Colon (tissue), 2 donors: ENCODE data around the gene FHL2.
"Not testable (repeated sequence)": the region's sequence is repeated elsewhere in the genome, so short reads cannot be mapped to it uniquely, and the experiment has no call there.

Source experiments
- FAIRE-seq: peaks from 2 replicates; lab custom pipeline; 2012; peaks lifted over from hg19 to GRCh38; lab: Jason Lieb, UNC
- donor health status: control.
- donor health status: control.

FHL2 gene

GRCh38 chr2:105337122-105338019 is 61.5 kb downstream of the FHL2 start, which contains the start of gene C2orf49:
Gene C2orf49, plus strand, starts transcription at chr2:105337540. Its CDS starts 48 bp downstream, at chr2:105337588.
- no peak for FAIRE-seq

- FAIRE-seq, result no peak
Observed at GRCh38 chr2:105336786-105337121, 62.1 kb downstream of the FHL2 start.

DNA sequence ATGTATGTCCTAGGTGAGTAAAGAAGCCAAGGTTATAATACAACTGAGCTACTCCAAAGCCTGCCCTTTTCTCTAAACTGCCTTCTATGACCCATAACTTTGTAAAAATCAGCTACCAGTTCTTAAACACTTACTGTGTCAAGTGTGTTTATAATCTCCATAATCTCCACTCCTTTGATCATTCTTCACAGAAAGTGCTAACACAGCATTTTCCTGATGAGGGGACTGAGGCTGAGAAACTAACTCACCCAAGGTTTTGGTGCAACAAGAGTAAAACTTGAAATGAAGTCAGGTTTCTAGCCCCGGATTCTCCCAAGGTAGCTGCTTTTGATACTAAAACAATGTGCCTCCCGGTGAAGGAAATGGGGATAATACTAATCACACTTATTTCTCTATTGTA is 63.4 kb downstream of the FHL2 start:
- FAIRE-seq, result no peak

DNA sequence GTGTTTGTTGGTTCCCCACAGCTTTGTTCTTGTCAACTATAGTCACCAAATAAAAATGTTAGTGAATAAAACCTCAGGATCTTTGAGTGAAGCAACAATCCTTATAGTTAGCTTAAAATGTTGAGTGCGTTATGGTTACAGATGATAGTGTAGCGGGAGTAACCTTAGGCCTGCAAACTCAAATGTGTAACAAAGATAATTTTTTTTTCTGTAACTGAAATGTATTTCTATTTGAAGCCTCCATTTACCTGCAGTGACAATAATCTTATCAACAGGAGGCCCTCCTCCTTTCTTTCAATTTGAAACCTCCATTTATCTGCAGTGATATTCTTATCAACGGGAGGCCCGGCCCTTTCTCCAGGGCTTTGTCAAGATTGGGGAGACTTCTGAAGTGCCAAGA is 64.6 kb downstream of the FHL2 start:
- no peak for FAIRE-seq

- no peak for FAIRE-seq
Observed at GRCh38 chr2:105330681-105331375, 68.0 kb downstream of the FHL2 start.

DNA sequence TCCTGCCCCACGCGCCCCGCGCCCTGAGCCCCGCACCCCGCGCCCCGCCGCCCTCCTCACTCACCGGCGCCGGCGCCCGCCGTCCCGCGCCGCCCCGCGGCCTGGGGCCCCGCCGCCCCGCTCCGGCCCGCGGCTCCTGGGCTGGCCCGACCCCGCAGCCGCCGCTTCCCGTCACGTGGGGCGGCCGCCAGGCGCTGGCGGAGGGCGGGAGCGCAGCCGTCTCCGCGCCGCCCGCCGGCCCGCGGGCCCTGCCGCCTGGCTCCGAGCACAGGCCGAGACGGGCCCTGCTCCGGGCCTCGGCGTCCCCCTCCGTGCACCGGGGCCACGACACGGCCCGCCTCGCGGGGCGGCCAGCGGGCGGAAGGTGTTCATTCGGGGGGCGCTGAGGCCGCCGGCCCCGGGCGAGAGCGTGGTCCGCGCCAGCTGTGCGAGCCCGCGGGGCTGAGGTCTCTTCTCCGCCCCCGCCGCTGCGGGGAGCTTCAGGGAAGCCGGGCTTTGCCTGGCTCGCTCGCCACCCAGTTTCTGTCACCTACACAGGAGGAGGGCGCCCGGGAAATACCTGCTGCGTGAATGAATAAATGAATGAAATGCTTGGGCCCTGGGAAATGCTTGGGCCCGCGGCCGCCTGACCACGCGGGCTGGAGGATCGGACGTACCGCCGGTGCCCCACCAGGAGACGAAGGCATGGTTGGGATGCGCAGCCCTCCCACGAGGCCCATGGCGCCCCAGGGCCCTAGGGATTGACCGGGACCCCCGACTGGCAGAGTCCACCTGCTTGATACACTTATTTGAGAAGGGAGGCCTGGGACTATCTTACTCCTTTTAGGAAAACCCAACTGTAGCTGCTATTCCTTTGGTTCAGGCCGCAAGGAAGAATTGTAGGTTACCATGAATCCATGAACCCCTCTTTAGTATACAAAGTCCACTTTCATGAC is 69.0 kb downstream of the FHL2 start, which contains the start of gene TGFBRAP1:
Gene TGFBRAP1, minus strand, starts transcription at position 175 of the 935 bp plus-strand sequence. CDS start 21,434 bp downstream, outside the sequence.
- FAIRE-seq, result no peak

GRCh38 chr2:105329197-105329554 is 69.7 kb downstream of the FHL2 start:
- FAIRE-seq, result no peak

- no peak for FAIRE-seq
Observed at GRCh38 chr2:105328281-105329196, 70.3 kb downstream of the FHL2 start.

DNA sequence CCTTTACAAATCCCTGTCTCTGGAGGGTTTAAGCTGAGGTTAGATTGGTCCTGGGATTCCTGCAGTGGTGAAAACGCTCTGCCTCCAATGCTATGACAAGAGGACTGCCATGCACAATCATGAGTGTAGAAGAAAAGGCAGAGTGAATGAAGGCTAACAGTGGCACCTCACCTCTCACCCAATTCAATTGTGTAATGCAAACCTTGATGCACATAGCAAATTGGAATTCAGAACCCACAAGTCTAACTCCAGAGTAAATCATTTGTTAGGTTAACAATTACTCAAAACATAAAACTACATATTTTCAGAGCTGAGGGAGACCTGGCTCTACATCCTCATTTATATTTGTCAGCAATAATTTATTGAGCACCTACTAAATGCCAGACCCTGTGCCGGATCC is 71.2 kb downstream of the FHL2 start:
- no peak for FAIRE-seq

GRCh38 chr2:105327271-105327670 is 71.6 kb downstream of the FHL2 start:
- not testable (repeated sequence) for FAIRE-seq

DNA sequence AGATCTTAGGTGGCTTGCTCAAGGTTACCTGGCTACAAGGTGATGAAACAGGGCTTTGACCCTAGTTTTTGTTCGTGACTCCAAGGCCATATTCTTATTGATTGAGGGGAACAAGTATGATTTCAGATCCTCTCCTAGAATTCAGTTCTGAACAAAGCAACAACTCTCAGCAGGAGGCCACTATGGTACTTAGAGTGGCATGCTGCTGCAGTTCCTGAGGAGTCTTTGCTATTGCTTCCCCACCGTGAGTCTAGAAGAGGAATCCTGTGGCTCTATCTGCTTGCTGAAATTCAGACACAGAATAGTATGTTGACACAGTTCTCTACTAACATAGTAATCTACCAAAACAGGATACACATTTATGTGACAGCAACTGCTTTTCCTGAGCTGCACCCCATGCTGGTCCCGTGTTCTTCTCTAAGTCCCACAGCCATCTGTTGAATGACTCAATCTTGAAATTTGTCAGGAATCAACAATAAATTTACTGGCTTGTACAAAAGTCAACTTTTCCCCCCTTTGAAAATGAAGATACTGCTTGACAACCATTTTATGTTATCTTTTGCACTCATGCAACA is 73.4 kb downstream of the FHL2 start:
- FAIRE-seq, result no peak

GRCh38 chr2:105324732-105325131 is 74.1 kb downstream of the FHL2 start:
- no peak for FAIRE-seq

- FAIRE-seq, result no peak
Observed at GRCh38 chr2:105324101-105324500, 74.8 kb downstream of the FHL2 start.

GRCh38 chr2:105323111-105323510 is 75.7 kb downstream of the FHL2 start:
- no peak for FAIRE-seq

GRCh38 chr2:105321875-105322646 is 76.8 kb downstream of the FHL2 start:
- no peak for FAIRE-seq

DNA sequence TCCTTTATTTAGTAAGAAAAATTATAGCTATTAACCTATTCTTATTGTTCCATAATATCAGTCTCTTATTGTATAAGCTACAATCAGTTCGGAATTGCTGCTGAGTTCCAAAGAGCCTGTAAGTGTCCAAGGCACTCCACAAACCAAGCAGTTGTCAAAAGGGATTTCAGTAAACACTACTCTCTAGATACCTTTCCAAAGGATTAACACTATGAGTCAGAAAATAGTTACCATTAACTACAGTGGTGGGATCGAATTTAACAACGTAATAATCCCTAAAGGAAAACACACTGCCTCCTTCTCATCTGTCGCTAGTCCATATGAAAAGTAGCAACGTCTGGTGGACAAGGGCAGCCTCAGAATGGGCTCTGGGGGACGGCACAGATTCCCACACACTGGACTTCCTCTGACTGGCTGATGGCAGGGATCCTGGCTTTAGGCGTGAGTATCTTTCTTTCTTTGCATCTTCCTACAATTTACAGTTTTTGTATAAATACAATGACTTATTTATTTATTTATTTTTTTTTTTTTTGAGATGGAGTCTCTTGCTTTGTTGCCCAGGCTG is 78.1 kb downstream of the FHL2 start:
- FAIRE-seq, result no peak

DNA sequence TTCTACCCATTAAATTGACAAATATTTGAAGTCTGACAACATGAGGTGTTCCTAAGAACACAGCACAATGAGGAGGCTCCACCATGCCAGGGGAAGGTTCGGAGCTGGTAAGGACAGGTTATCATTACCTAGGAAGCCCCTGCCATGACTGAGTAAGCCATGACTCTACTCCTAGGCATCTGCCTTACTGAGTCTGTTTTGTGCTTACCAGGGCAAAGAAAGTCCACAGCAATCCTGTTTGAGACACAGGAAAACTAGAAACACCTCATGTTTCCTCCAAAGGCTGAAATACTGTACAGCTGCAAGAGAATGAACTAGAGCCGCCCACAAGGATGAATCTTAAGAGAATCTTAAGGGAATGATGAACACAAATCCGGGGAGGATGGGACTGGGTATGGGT is 80.9 kb downstream of the FHL2 start:
- FAIRE-seq, result no peak

GRCh38 chr2:105315314-105315713 is 83.5 kb downstream of the FHL2 start:
- FAIRE-seq, result no peak

- FAIRE-seq, result no peak
Observed at GRCh38 chr2:105313877-105314276, 85.0 kb downstream of the FHL2 start.
